Ascending aorta (tissue), 2 donors: Measurements from ENCODE around the gene ATPAF2. TPM values are rescaled to one million over a fixed set of nuclear protein-coding genes. Genes with fewer than 3 reads are reported as not detected.
"Not testable (repeated sequence)": the region's sequence is repeated elsewhere in the genome, so short reads cannot be mapped to it uniquely, and the experiment has no call there.

ENCODE experiments used
- DNase-seq, 2 donors: peaks; one replicate each; pipeline ENCODE4 v3.0.0-alpha.2; 2019; ENCODE audit warnings: low spot score in 2 of 2
- H3K27ac ChIP-seq, 2 donors: fragments of 200-600 bp; sonication (generic); one replicate each; pipeline ENCODE4 v1.5.1; 2016 to 2017; ENCODE audit warnings: mild to moderate bottlenecking in 1 of 2
- H3K27me3 ChIP-seq: fragments of 200-600 bp; sonication (generic); one replicate; pipeline ENCODE4 v1.5.1; 2017
- H3K36me3 ChIP-seq, 2 donors: fragments of 200-600 bp; sonication (generic); one replicate each; pipeline ENCODE4 v1.5.1; 2016
- H3K4me1 ChIP-seq, 2 donors: fragments of 200-600 bp; sonication (generic); one replicate each; pipeline ENCODE4 v1.5.1; 2016 to 2017; ENCODE audit warnings: mild to moderate bottlenecking in 1 of 2
- H3K4me3 ChIP-seq, 2 donors: fragments of 200-600 bp; sonication (generic); one replicate each; pipeline ENCODE4 v1.5.1; 2016 to 2017; ENCODE audit warnings: mild to moderate bottlenecking in 1 of 2
- H3K9me3 ChIP-seq, 2 donors: fragments of 200-600 bp; sonication (generic); one replicate each; pipeline ENCODE4 v1.5.1; 2016
- intact Hi-C: fragments of 100-400 bp; cut with DNase I; formaldehyde crosslinking; loops from one replicate; pipeline ENCODE4 v1.15.1; 2023
- total RNA-seq: library from RNA; depleted of rRNA; stranded (reverse); fragments of >200 nt; gene quantifications from one replicate; pipeline ENCODE4 v1.1.0, GENCODE V29; 2016
- TF ChIP-seq, protein P1 (sequence below), 3 experiments: fragments of 200-600 bp in 2 of 3; fragments of 450-650 bp in 1 of 3; sonication (generic) in 2 of 3; IDR thresholded peaks; one replicate each; pipeline ENCODE4 v1.5.1; 2016 to 2019; ENCODE audit warnings: antibody characterized with exemption in 3 of 3, mild to moderate bottlenecking in 1 of 3, moderate library complexity in 1 of 3

Gene ATPAF2
- total RNA-seq, 1 donor from 2014 or later: 2.6 TPM

DNA sequence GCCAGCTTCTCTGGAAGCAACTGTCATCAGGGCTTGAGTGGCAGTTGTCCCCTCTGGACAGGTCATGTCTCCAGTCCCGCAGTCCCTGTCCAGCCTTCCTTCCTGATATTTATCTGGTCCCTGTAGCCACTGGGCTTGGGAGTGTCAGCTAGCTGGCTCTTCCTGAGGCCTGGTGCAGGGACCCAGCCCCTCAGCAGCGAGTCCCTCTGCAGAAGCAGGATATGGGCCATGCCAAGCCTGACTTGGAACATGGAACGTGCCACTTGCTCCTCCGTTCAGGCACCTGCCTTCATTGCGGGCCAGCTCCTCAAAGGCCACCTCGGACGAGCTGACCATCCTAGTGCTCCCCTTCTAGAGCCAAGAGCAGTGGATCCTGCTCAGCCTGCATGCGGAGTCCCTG, 40.0 kb downstream of the ATPAF2 start:
- TF ChIP-seq, protein P1, sequence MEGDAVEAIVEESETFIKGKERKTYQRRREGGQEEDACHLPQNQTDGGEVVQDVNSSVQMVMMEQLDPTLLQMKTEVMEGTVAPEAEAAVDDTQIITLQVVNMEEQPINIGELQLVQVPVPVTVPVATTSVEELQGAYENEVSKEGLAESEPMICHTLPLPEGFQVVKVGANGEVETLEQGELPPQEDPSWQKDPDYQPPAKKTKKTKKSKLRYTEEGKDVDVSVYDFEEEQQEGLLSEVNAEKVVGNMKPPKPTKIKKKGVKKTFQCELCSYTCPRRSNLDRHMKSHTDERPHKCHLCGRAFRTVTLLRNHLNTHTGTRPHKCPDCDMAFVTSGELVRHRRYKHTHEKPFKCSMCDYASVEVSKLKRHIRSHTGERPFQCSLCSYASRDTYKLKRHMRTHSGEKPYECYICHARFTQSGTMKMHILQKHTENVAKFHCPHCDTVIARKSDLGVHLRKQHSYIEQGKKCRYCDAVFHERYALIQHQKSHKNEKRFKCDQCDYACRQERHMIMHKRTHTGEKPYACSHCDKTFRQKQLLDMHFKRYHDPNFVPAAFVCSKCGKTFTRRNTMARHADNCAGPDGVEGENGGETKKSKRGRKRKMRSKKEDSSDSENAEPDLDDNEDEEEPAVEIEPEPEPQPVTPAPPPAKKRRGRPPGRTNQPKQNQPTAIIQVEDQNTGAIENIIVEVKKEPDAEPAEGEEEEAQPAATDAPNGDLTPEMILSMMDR (IDR thresholded peaks at IDR 0.05): no peak

DNA sequence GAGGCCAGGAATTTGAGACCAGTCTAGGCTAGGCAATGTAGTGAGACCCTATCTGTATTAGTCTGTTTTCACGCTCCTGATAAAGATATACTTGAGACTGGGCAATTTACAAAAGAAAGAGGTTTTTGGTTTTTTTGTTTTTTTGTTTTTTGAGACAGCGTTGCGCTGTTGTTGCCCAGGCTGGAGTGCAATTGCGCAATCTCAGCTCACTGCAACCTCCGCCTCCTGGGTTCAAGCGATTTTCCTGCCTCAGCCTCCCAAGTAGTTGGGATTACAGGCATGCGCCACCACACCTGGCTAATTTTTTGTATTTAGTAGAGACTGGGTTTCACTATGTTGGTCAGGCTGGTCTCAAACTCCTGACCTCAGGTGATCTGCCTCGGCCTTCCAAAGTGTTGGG, 43.1 kb downstream of the ATPAF2 start:
- H3K27me3 ChIP-seq, H3K9me3 ChIP-seq, intact Hi-C loops: not testable (repeated sequence)

More for the DNA sequence above, 40.0 kb downstream of the ATPAF2 start:
- Histone ChIP-seq H3K27ac (no peak overlapping the region), H3K36me3 (no peaks in the 10 kb centered on the region), H3K4me1 (no peaks in the 10 kb centered on the region), H3K9me3 (no peaks in the 10 kb centered on the region), H3K27me3 (no peaks in the 10 kb centered on the region), H3K4me3 (no peak overlapping the region)
- DNase-seq: no peak
- intact Hi-C loops: no loop called here

GRCh38 chr17:17994271-17995069, 44.5 kb downstream of the ATPAF2 start:
- no peaks in the 10 kb centered on the region for H3K9me3 ChIP-seq
- intact Hi-C loops: no loop called here
- H3K27me3 ChIP-seq: no peaks in the 10 kb centered on the region
- TF ChIP-seq, protein P1 (IDR thresholded peaks at IDR 0.05): no peak
- no peak overlapping the region for H3K4me3 ChIP-seq
- H3K4me1 ChIP-seq: no peaks in the 10 kb centered on the region
- no peak for DNase-seq
- no peak overlapping the region for H3K27ac ChIP-seq
- H3K36me3 ChIP-seq: no peaks in the 10 kb centered on the region

More for the DNA sequence above, 43.1 kb downstream of the ATPAF2 start:
- H3K36me3 ChIP-seq, H3K4me3 ChIP-seq, DNase-seq, H3K4me1 ChIP-seq, H3K27ac ChIP-seq: not testable (repeated sequence)

DNA sequence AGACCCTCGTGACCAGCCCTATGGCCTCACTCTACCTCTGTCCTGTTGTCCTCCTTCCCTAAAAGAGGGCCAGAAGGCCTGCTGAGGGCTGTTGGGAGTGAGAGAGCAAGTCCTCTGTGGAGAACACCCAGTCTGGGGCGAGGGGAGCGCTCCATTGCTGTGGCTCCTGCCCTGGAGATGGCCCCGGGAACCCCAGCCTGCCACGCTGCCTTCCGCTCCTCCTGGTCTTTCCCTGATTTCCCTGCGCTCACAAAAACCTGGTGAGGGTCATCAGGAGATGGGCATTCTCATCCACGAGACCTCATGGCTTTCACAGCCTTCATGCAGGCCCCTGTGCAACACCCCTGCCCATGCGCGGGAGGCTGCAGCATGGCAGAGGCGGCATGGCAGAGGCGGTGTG, 45.1 kb downstream of the ATPAF2 start:
- no peak for DNase-seq
- Histone ChIP-seq H3K27me3 (no peaks in the 10 kb centered on the region), H3K36me3 (no peaks in the 10 kb centered on the region), H3K4me1 (no peaks in the 10 kb centered on the region), H3K27ac (no peak overlapping the region), H3K9me3 (no peaks in the 10 kb centered on the region), H3K4me3 (no peak overlapping the region)
- intact Hi-C loops: no loop called here
- TF ChIP-seq, protein P1 (IDR thresholded peaks at IDR 0.05): no peak

DNA sequence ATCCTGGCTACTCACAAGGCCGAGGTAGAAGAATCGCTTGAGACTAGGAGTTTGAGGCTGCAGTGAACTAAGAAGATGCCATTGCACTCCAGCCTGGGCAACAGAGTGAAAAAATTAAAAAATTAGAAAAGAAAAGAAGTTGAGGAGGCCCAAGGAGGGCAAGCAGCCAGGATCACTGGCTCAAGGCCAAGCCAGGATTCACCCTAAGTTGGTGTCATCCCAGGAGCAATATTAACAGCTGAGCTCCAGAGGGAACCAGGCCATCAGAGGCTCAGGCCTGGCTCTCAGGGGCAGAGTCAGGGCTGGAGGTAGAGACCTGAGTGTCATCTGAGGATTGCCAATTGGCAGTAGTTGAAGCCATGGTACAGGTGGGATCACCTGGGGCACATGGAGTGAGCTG, 45.6 kb downstream of the ATPAF2 start:
- no peak for DNase-seq
- H3K27me3 ChIP-seq: no peaks in the 10 kb centered on the region
- intact Hi-C loops: no loop called here
- no peak overlapping the region for H3K27ac ChIP-seq
- no peaks in the 10 kb centered on the region for H3K4me1 ChIP-seq
- TF ChIP-seq, protein P1 (IDR thresholded peaks at IDR 0.05): no peak
- H3K36me3 ChIP-seq: peaks cover 0 to 1% of the 10 kb centered on the region in 2 donors
- no peaks in the 10 kb centered on the region for H3K9me3 ChIP-seq
- H3K4me3 ChIP-seq: no peak overlapping the region

GRCh38 chr17:17990282-17990681, 48.7 kb downstream of the ATPAF2 start:
- no peaks in the 10 kb centered on the region for H3K27me3 ChIP-seq
- H3K36me3 ChIP-seq: peaks cover 0 to 8% of the 10 kb centered on the region in 2 donors
- TF ChIP-seq, protein P1 (IDR thresholded peaks at IDR 0.05): no peak
- H3K9me3 ChIP-seq: no peaks in the 10 kb centered on the region
- no peak overlapping the region for H3K27ac ChIP-seq
- intact Hi-C loops: no loop called here
- no peaks in the 10 kb centered on the region for H3K4me1 ChIP-seq
- no peak for DNase-seq
- H3K4me3 ChIP-seq: no peak overlapping the region
